ENCODE data around the gene RARS2.

DNA sequence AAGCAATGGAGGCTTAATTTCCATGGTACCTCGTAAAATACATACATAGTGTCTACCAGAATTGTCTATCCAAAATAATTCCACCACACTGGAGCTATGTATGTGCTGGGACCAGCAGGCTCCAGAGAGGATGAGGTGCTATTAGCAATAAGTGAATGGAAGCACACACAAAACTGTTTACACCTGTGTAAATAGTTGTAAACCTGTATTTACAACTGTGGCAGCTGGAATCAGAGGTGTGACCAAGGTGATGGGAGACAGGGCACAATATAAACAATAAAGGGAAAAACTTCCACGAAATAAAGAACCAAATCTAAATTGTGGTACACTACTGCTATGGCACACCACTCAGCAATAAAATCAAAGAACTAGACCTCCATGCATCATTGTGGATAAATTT lies 14.4 kb downstream of the RARS2 start:
- TF ChIP-seq, protein P1, sequence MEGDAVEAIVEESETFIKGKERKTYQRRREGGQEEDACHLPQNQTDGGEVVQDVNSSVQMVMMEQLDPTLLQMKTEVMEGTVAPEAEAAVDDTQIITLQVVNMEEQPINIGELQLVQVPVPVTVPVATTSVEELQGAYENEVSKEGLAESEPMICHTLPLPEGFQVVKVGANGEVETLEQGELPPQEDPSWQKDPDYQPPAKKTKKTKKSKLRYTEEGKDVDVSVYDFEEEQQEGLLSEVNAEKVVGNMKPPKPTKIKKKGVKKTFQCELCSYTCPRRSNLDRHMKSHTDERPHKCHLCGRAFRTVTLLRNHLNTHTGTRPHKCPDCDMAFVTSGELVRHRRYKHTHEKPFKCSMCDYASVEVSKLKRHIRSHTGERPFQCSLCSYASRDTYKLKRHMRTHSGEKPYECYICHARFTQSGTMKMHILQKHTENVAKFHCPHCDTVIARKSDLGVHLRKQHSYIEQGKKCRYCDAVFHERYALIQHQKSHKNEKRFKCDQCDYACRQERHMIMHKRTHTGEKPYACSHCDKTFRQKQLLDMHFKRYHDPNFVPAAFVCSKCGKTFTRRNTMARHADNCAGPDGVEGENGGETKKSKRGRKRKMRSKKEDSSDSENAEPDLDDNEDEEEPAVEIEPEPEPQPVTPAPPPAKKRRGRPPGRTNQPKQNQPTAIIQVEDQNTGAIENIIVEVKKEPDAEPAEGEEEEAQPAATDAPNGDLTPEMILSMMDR (IDR thresholded peaks at IDR 0.05; ENCODE audit: insufficient read depth, low read depth, low read length) = no peak
- no peak for TF ChIP-seq EZH2 (IDR thresholded peaks at IDR 0.05; ENCODE audit: insufficient read depth, low read length)
